ENCODE measurements around the gene IRX6.

The IRX6 gene

GRCh38 chr16:55367866-55368603 lies 44.0 kb downstream of the IRX6 start:
- DNase-seq = peak; percentile 77

GRCh38 chr16:55369151-55369550 lies 45.1 kb downstream of the IRX6 start:
- DNase-seq = no peak

DNA sequence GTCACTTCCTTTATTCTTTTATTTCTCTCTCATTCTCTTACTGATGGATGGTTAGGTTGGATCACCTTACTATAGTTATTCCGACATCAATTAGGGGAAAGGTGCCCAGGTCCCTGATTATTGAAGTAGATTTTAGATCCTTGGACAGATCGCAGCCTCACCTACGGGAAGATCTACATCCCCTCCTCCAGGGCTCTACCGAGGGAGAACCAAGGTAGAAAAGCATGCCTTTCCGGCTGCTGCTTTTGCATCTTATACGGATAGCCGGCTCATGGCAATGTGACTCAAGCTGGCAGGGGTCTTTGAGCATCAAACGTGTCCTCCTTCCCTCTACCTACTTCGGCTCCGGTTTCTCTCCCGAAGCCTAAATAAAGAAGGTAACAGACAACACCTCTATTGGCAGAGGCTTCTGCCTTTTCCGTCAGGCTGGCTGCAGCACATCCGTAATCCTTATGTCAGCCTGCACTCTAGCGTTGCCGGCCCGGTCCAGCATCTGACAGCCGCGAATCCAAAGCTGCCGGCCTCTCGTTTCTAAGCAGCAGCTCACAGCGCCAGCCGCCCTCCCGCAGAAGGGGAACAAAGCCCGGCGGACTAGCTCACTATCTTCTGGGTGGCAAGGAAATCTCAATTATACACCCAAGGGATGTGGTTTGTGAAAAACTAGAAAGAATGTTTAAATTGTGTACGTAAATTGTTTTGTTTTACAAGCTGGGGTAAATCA lies 46.9 kb downstream of the IRX6 start:
- DNase-seq = no peak

GRCh38 chr16:55372792-55373488 lies 48.9 kb downstream of the IRX6 start:
- no peak for DNase-seq

DNA sequence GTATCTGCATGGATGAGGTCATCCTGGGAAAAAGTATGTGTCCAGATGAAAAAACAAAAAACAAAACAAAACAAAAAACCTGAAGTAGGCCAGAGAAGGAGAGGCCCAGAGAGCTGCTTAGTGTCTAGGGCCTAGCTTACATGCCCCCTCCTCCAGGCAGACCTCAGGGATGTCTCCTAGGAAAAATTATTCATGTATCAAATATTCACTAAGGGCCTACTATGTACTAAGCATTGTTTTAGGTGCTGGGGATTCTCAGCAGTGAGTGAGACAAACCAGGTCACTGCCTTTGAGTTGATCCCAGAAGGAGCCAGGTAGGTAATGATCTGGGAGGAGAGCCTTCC lies 49.5 kb downstream of the IRX6 start:
- no peak for DNase-seq

- no peak for DNase-seq
These were observed 52.0 kb downstream of the IRX6 start for GRCh38 chr16:55376045-55376444.

GRCh38 chr16:55376567-55377167 lies 52.7 kb downstream of the IRX6 start:
- DNase-seq = no peak

GRCh38 chr16:55377840-55378239 lies 53.8 kb downstream of the IRX6 start:
- DNase-seq = no peak

- DNase-seq = no peak
These were observed 54.6 kb downstream of the IRX6 start for GRCh38 chr16:55378616-55379015.

GRCh38 chr16:55379371-55379770 lies 55.4 kb downstream of the IRX6 start:
- no peak for DNase-seq

DNA sequence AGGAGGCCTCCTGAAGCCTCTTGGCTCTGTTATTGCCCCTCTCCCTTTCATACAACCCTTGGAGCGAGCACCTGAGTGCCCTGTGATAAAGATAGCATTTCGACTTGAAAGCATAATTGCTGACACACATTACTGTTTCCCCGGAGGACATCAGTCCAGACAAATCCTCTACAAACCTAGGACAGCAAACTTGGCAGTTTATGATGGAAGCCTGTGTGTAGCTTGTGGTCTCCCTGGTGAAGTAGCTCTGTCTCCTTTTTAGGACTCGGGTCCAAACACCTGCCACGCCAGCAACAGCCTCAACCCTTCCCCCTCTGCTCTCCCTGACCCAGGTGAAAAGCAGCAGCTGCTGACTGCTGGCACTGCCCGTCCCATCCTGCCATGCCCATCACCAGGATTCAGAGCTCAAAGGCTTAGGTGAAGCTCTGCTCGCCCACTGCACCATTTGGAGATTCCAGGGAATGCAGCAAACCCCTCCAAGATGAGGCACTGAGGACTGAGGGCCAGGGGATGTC lies 55.9 kb downstream of the IRX6 start:
- no peak for DNase-seq

All from NCI-H226 (cell line).